ENCODE data around the gene IFT88. TPM values are rescaled to one million over a fixed set of nuclear protein-coding genes. Genes with fewer than 3 reads are reported as not detected.

IFT88 gene
- total RNA-seq, 1 experiment from 2014 or later = 5.2 TPM

- Histone ChIP-seq H3K23ac (ENCODE audit: insufficient read length, low read depth, low read length) (no peak overlapping the region), H2BK15ac (ENCODE audit: low read depth, low read length) (no peak overlapping the region), H4K5ac (ENCODE audit: insufficient read length, low read depth, low read length) (no peak overlapping the region), H2BK120ac (ENCODE audit: low read depth, low read length, poor library complexity, severe bottlenecking) (no peak overlapping the region), H4K20me1 (ENCODE audit: control insufficient read depth, insufficient read depth, insufficient read length) (no peaks in the 10 kb centered on the region), H2AK5ac (ENCODE audit: insufficient read length, low read length) (no peak overlapping the region), H3K79me1 (ENCODE audit: insufficient read depth, low read depth, low read length, poor library complexity, severe bottlenecking) (no peaks in the 10 kb centered on the region), H3T11ph (ENCODE audit: low read length) (no peak overlapping the region), H3K79me2 (ENCODE audit: insufficient read depth, low read length) (no peaks in the 10 kb centered on the region), H2BK20ac (ENCODE audit: low read depth, low read length, poor library complexity, severe bottlenecking) (no peak overlapping the region), H2BK5ac (ENCODE audit: insufficient read length, low read length) (no peak overlapping the region), H3K56ac (ENCODE audit: insufficient read length, low read depth, low read length) (no peak overlapping the region), H3K9ac (ENCODE audit: extremely low read depth, insufficient read length, low read length) (no peak overlapping the region), H3K27me3 (ENCODE audit: insufficient read depth, low read length) (no peaks in the 10 kb centered on the region), H2BK12ac (ENCODE audit: insufficient read length, low read depth, low read length) (no peak overlapping the region), H3K23me2 (ENCODE audit: insufficient read length, low read depth, low read length, poor library complexity, severe bottlenecking) (peaks cover 2% of the 10 kb centered on the region), H3K14ac (ENCODE audit: insufficient read depth, low read length) (no peak overlapping the region), H3K9me3 (ENCODE audit: control insufficient read depth, low read depth, low read length) (no peaks in the 10 kb centered on the region), H3K4me1 (ENCODE audit: insufficient read depth, low read length) (no peaks in the 10 kb centered on the region), H4K8ac (replicated peaks; ENCODE audit: insufficient read length, low read depth, low read length) (no peak overlapping the region), H3K4ac (ENCODE audit: low read depth, low read length) (no peak overlapping the region), H4K91ac (ENCODE audit: insufficient read length, low read depth, low read length) (no peak overlapping the region), H3K4me2 (ENCODE audit: insufficient read depth, insufficient read length, low read length) (no peak overlapping the region), H3K18ac (ENCODE audit: insufficient read length, low read depth, low read length) (no peak overlapping the region), H2AFZ (ENCODE audit: low read length) (no peak overlapping the region), H3K27ac (ENCODE audit: insufficient read length, low read depth, low read length) (no peak overlapping the region)
- peaks cover 15 to 20% of the 10 kb centered on the region in 2 experiments for H3K4me1 Mint-ChIP-seq
- H3K36me3 Mint-ChIP-seq (ENCODE audit: insufficient read depth in 1 of 3, low read depth in 3 of 3) = no peaks in the 10 kb centered on the region; a peak in 1 of 7 replicates
- H3K27ac Mint-ChIP-seq = no peak overlapping the region
- H3K27me3 Mint-ChIP-seq (ENCODE audit: low read depth) = peaks cover 30% of the 10 kb centered on the region
- TF ChIP-seq, protein P1, sequence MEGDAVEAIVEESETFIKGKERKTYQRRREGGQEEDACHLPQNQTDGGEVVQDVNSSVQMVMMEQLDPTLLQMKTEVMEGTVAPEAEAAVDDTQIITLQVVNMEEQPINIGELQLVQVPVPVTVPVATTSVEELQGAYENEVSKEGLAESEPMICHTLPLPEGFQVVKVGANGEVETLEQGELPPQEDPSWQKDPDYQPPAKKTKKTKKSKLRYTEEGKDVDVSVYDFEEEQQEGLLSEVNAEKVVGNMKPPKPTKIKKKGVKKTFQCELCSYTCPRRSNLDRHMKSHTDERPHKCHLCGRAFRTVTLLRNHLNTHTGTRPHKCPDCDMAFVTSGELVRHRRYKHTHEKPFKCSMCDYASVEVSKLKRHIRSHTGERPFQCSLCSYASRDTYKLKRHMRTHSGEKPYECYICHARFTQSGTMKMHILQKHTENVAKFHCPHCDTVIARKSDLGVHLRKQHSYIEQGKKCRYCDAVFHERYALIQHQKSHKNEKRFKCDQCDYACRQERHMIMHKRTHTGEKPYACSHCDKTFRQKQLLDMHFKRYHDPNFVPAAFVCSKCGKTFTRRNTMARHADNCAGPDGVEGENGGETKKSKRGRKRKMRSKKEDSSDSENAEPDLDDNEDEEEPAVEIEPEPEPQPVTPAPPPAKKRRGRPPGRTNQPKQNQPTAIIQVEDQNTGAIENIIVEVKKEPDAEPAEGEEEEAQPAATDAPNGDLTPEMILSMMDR (conservative IDR thresholded peaks at IDR 0.05) = no peak
- DNase-seq = no peak
- H3K4me3 Mint-ChIP-seq = no peak overlapping the region
- no CpG with 5 or more reads among the region's 2 CpGs for WGBS (ENCODE audit: extremely low coverage, insufficient read length, low lambda C conversion rate)
- H3K9me3 Mint-ChIP-seq = peaks cover 0 to 2% of the 10 kb centered on the region in 2 experiments; a peak in 1 of 5 replicates
Observed at GRCh38 chr13:20708216-20708615, 141.3 kb downstream of the IFT88 start.

Data from H9 (cell line).